ENCODE data around the gene GABRA5. TPM values are rescaled to one million over a fixed set of nuclear protein-coding genes. Genes with fewer than 3 reads are reported as not detected.

GABRA5 gene
- total and polyA plus RNA-seq, 2 experiments from 2014 or later: 11.5 to 25.9 TPM

GRCh38 chr15:26945046-26945445, 78.2 kb downstream of the GABRA5 start (continued):
- TF ChIP-seq ZNF114 (CRISPR knock-in tag; IDR thresholded peaks at IDR 0.05) (no peak), CTCF (conservative IDR thresholded peaks at IDR 0.05; ENCODE audit: low read depth in 2 of 2) (no peak), CREB1 (CRISPR knock-in tag; IDR thresholded peaks at IDR 0.05; ENCODE audit: low read depth) (no peak), POLR2AphosphoS5 (IDR thresholded peaks at IDR 0.05; ENCODE audit: low read depth) (no peak), ZNF331 (CRISPR knock-in tag; IDR thresholded peaks at IDR 0.05; ENCODE audit: low read depth) (no peak), NANOG (IDR thresholded peaks at IDR 0.05; ENCODE audit: borderline replicate concordance) (no peak), EZH2 (IDR thresholded peaks at IDR 0.05; ENCODE audit: low read depth, unreplicated experiment) (no peak), JUNB (IDR thresholded peaks at IDR 0.05; ENCODE audit: unreplicated experiment) (no peak), STAT1 (IDR thresholded peaks at IDR 0.05; ENCODE audit: unreplicated experiment) (no peak)
- TF ChIP-seq, protein P1, sequence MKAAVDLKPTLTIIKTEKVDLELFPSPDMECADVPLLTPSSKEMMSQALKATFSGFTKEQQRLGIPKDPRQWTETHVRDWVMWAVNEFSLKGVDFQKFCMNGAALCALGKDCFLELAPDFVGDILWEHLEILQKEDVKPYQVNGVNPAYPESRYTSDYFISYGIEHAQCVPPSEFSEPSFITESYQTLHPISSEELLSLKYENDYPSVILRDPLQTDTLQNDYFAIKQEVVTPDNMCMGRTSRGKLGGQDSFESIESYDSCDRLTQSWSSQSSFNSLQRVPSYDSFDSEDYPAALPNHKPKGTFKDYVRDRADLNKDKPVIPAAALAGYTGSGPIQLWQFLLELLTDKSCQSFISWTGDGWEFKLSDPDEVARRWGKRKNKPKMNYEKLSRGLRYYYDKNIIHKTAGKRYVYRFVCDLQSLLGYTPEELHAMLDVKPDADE (IDR thresholded peaks at IDR 0.05): no peak

GRCh38 chr15:26950001-26950400, 83.1 kb downstream of the GABRA5 start:
- H3K4me3 Mint-ChIP-seq: no peak overlapping the region
- H3K4me1 Mint-ChIP-seq: peaks cover 3% of the 10 kb centered on the region; the same call in 1 of the 3 replicates
- TF ChIP-seq, protein P1 (IDR thresholded peaks at IDR 0.05): no peak
- TF ChIP-seq POLR2AphosphoS5 (IDR thresholded peaks at IDR 0.05; ENCODE audit: low read depth) (no peak), CTCF (conservative IDR thresholded peaks at IDR 0.05; ENCODE audit: low read depth in 2 of 2) (no peak)
- Histone ChIP-seq H3K27ac (ENCODE audit: low read depth) (no peak overlapping the region), H3K79me2 (replicated peaks; ENCODE audit: insufficient read depth) (no peaks in the 10 kb centered on the region), H3K4me2 (no peak overlapping the region), H3F3A (replicated peaks; ENCODE audit: low read depth) (no peaks in the 10 kb centered on the region), H4K20me1 (replicated peaks; ENCODE audit: insufficient read depth) (no peaks in the 10 kb centered on the region), H3K27me3 (ENCODE audit: insufficient read depth) (no peaks in the 10 kb centered on the region), H3K4me1 (ENCODE audit: insufficient read depth) (no peaks in the 10 kb centered on the region), H2AFZ (no peak overlapping the region), H3K36me3 (ENCODE audit: insufficient read depth) (0 out of 2 replicates have a peak, but pooled peaks cover 2% of the 10 kb centered on the region), H3K4me3 (no peak overlapping the region), H3K9me2 (ENCODE audit: insufficient read depth) (no peaks in the 10 kb centered on the region)
- no peak for ATAC-seq
- no peak for DNase-seq (ENCODE audit: low spot score)
- peaks cover 6% of the 10 kb centered on the region for H3K27me3 Mint-ChIP-seq (ENCODE audit: insufficient read depth, low read depth, poor library complexity)
- no peak overlapping the region for H3K27ac Mint-ChIP-seq
- H3K9me3 Mint-ChIP-seq: peaks cover 14% of the 10 kb centered on the region
- H3K36me3 Mint-ChIP-seq (ENCODE audit: low read depth): no peaks in the 10 kb centered on the region

All from GM23338 (cell line).